Right lobe of liver (tissue), 4 donors: ENCODE results near the gene TENM3.

Source experiments
- CTCF ChIP-seq, 4 donors: fragments of 200-600 bp in 3 of 4; fragments of 450-650 bp in 1 of 4; IDR thresholded peaks; one replicate each; pipeline versions ENCODE4 v1.5.1 to v1.8.0; 2016 to 2022; ENCODE audit warnings: antibody characterized with exemption in 4 of 4, mild to moderate bottlenecking in 2 of 4
- POLR2A ChIP-seq: fragments of 450-650 bp; IDR thresholded peaks from one replicate; pipeline ENCODE4 v1.6.1; 2017; ENCODE audit warnings: antibody characterized with exemption, mild to moderate bottlenecking
- donor health status: DM: no; HTN: no; CAD: no.
- donor health status: DM: no; HTN: no; CAD: no.
- donor health status: DM: no; HTN: yes; CAD: no.

- TF ChIP-seq CTCF (IDR thresholded peaks at IDR 0.05) = no peak
- TF ChIP-seq POLR2A = no peak
Observed at GRCh38 chr4:182803235-182803634, 560.0 kb downstream of the TENM3 start.
